ENCODE measurements around the gene TH.

Gene TH

DNA sequence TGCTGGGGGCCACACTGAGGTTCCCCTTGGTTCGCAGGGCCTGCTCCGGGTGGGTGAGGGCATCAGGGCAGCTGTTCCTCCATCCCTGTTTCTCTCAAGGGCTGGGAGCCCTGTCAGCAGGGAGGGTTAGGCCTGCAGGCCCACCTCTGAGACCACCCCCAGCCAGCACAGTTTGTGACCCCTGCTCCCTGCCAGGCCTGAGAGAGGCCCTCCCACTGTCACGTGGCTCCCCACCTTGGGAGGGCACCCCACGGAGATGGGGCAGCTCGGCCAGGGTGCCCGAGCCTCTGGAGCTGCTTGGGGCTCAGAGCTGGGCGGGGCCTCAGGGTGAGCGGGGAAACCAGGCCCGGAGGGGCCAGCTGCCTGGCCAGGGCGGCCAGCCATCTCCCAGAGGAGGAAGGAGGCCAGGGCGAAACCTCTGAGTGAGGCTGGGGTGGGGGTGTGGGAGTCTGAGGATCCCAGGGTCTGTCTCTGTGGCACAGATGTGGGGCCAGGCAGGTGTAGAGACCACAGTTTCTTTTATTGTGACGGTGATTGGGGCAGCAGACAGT, 8.1 kb downstream of the TH start:
- no peak for DNase-seq

- no peak for DNase-seq
Observed at GRCh38 chr11:2160736-2161259, 10.8 kb downstream of the TH start, which contains the start of gene INS. Gene INS, minus strand, starts transcription at chr11:2161209. Its CDS starts 238 bp downstream, at chr11:2160971.

DNA sequence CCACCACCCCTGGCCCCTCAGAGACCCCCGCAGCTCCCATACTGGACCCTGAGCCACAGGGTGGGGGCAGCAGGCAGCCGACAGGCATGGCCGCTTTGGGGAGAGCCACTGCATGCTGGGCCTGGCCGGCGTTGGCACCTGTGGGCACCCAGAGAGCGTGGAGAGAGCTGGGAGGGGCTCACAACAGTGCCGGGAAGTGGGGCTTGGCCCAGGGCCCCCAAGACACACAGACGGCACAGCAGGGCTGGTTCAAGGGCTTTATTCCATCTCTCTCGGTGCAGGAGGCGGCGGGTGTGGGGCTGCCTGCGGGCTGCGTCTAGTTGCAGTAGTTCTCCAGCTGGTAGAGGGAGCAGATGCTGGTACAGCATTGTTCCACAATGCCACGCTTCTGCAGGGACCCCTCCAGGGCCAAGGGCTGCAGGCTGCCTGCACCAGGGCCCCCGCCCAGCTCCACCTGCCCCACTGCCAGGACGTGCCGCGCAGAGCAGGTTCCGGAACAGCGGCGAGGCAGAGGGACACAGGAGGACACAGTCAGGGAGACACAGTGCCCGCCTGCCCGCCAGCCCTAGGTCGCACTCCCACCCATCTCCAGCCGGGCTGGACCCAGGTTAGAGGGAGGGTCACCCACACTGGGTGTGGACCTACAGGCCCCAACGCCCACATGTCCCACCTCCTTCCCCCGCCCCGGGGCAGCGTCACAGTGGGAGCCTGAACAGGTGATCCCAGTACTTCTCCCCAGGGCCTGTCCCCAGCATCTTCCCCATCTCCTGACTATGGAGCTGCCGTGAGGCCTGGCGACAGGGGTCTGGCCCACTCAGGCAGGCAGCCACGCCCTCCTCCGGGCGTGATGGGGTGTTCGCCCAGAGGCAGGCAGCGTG, 11.8 kb downstream of the TH start:
- no peak for DNase-seq

GRCh38 chr11:2158966-2159365, 12.6 kb downstream of the TH start:
- no peak for DNase-seq

DNA sequence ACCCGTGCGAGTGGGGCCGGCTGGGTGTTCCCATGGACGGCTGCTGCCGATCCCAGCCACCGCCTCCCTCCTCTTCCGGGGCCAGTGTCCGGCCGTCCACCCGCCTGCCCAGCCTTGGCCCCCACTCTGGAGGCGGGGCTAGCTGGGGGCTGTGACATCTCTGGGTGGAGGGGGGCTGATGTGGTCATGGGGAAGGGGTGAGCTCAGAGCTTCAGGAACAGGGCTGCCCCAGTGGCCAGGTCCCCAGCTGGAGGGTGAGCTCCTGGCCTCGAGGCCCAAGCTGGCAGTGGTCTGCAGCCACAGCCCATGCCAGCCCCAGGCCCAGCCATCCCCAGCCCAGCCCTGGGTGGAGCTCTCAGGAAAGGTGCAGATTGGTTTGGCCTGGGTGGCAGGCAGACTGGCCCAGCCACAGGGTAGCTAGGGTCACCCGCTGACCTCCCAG, 13.3 kb downstream of the TH start:
- DNase-seq, result no peak

DNA sequence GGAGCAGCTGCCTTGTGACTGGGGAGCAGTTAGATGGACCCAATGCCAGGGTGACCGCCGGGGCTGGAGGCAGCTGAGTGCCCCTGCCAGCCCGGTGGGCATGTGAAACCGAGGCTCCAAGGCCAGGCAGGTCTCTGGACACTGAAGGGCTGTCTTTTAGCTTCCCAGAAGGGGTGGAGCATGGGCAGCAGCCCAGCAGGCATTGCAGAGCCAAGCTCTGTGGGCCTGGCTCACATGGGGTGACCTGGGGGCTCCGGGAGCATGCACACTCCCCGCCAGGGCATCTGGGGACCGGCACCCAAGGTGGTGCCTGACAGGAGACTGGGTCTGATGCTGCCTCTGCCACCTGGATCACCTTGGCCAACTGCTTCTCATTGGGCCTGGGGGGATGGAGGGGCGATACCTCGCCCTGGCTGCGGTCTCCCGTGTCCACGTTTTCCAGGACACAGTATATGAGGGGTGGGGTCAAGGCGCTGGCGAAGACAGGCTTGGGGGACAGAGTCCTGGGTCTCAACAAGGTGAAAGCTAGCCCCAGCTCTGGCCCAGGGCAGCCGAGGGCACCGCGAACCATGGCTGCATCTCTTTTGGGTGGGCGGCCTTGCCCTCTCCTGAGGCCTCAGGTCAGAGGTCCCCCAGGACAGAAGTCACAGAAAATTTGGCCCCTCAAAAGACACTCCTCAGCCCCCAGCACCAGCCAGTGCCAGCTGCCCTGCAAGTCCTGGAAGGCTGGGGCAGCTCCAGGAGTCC, 14.1 kb downstream of the TH start:
- DNase-seq, result peak in 1 of 56 donors; percentile 24

- DNase-seq, result peak in 37 of 56 donors; percentile 5 to 78 (median 27)
Observed at GRCh38 chr11:2156416-2157182, 15.0 kb downstream of the TH start.

DNA sequence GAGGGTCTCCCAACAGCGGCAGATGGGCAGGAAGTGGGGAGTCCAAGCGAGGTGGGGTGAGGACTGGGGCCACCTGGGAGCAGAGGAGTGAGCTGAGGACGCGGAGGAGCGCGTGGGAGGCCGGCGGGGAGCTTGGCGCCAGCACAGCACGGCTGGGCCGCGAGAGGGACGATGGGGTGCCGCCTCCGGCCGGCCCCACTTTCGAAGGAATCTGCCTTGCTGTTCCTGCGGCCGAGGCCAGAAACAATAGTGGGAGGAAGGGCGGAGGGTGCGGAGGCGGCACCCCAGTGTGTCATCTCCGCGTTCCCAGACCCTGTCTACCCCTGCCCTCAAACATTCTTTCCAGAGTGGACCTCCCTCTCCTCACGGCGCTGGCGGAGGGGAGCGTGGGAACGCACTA, 16.1 kb downstream of the TH start:
- DNase-seq, result no peak

GRCh38 chr11:2154889-2155288, 16.7 kb downstream of the TH start:
- no peak for DNase-seq

DNA sequence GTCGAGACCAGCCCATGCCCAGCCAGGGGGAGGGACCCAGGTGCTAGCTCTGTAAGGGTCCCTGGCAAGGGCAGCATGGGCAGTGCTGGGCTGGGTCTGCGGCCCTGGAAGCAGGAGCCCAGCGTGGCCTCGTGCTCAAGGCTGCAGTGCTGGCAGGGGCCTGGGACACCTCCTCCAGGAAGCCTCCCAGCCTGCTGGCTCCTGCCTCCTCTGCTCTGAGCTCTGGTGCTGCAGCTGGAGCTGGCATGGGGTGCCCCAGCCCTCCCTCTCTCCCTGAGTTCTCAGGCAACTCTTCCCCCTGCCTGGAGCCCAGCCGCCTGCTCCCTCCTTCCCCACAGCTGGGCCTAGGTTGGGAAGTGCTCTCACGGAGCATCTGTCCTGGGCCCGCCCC, 17.4 kb downstream of the TH start:
- no peak for DNase-seq

- DNase-seq, result no peak
Observed at GRCh38 chr11:2153581-2154194, 17.9 kb downstream of the TH start.

DNA sequence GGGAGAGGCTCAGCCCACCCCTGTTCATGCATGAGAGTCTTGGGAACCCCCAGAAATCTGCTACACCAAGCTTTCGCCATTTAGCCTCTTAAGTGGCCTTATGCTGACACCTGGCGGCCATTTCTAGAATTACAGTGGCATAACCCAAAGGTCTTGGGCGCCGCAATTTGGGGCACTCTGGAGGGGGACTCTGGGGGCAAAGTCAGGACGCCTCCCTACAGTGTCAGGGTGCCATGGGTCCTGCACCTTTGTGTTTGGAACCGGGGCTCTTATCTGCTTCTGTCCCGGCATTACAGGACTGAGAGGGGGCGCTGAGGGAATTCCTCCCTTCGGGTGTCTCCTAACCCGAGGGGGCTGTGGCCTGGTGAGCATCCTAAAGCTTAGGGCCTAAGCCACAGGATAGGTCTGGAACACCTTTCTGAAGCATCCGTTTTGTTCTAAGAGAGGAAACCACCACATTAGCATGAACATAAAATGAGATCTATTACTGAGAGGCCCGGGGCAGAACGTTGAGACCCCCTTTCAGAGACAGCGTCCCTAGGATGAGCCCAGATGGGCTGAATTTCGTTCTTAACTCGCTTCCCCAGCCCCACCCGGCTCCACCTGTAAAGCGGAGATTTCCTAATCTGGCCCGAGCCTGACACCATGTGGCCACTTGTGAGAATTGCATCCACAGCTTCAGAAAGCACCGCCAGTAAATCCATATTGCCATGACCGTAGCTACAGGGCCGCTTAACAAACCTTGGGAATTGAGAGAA, 19.9 kb downstream of the TH start:
- DNase-seq, result peak in 48 of 56 donors; percentile 10 to 87 (median 46)

DNA sequence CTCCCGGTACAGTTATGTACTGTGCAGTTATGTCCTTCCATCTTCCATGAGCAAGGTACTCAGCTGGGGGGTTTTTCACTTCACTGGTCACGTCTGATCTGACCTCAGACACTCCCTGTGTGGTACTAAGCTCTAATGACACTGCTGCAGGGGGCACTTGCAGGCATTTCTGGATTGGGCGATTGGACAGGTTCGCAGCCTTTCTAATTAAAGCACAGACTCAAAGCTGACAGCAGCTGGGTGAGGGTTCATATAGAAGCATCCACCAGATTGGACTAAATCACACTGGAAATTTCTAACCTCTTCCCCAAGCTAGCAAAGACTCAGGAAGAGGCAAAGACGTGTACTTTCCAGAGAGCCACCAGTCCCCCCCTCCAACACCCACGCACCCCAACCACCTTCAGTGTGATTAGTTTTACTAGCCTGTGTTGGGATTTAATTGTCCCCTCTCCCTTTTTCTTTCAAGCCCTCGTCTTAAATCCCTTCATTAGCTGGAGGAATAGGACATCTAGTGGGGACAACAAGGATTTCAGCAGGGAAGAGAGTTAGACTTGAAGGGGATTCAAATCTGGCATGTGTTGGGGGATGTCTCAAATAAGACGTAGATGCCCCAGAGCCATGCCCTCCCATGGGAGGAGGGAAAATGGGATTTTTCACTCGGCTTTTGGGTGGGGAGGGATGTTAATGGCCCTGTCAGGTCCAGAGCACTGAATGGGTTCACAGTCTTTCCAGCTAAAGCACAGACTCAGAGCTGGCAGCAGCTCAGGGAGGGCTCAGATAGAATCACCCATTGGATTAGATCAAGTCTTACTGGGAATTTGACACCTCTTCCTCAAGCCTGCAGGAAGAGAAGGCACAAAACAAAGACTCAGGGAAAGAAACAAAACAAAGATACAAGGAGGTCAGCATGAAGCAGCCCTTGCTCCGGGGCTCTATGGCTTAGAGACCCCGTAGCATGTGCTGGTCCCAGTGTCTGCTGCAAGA, 21.5 kb downstream of the TH start:
- DNase-seq, result no peak

- no peak for DNase-seq
Observed at GRCh38 chr11:2149460-2149859, 22.2 kb downstream of the TH start.

DNA sequence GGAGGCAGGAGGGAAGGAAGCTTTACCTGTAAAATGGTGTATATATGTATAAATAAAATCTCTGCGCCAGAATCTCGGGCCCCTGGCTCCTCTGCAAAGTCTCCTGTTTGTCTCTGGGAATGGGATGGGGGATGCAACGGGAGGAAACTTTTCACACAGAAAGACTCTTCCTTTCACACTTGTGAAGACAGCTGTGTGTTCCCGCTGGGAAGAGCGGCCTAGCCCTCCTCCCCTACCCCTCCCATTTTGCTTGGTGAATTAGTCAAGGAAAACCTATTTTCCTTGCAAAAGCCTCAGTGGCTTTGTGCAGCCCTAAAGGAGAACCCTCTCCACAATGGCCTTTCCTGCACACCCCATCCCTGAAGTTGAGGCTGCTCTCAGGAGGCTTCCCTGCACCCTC, 23.0 kb downstream of the TH start:
- DNase-seq, result no peak

- no peak for DNase-seq
Observed at GRCh38 chr11:2147391-2147790, 24.2 kb downstream of the TH start.

DNA sequence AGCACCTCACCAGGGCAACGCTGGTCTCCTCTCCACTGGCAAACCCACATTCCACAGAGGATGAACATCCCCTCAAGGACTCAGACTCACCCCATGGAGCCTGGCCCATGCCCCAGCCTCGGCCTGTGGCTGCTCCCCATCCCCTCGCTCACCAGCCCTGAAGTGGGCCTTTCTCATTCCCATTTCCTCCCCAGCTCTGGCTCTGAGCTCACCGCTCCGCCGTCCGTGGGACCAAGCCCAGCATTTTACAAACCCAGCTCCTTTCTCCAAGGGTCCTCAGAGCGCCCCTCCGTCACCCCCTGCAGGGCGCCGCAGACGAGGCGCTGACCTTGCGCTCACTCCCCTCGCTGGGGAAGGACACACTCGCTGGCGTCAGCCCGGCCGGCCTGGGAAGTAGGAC, 25.6 kb downstream of the TH start:
- no peak for DNase-seq

- DNase-seq, result no peak
Observed at GRCh38 chr11:2144544-2145248, 26.9 kb downstream of the TH start.

Measured in nucleus accumbens (tissue), 56 donors.